Measurements from ENCODE around the gene CCDC195. TPM values are rescaled to one million over a fixed set of nuclear protein-coding genes. Genes with fewer than 3 reads are reported as not detected.

The CCDC195 gene
- total RNA-seq, 6 experiments from 2014 or later = not detected

GRCh38 chr2:224657349-224657748 lies 58.8 kb downstream of the CCDC195 start:
- Mint-ChIP-seq H3K4me3 (no peak overlapping the region), H3K27me3 (ENCODE audit: insufficient read depth) (peaks cover 5% of the 10 kb centered on the region), H3K4me1 (ENCODE audit: low read depth) (peaks cover 8% of the 10 kb centered on the region; the same call in 1 of the 2 replicates), H3K36me3 (ENCODE audit: low read depth) (peaks cover 5% of the 10 kb centered on the region; the same call in 1 of the 2 replicates), H3K27ac (no peak overlapping the region), H3K9me3 (peaks cover 21% of the 10 kb centered on the region)
- no peak for TF ChIP-seq CTCF (IDR thresholded peaks at IDR 0.05)
- DNase-seq = no peak

- no peak overlapping the region for H3K27ac Mint-ChIP-seq
- H3K36me3 Mint-ChIP-seq (ENCODE audit: low read depth) = peaks cover 5% of the 10 kb centered on the region; the same call in 1 of the 2 replicates
- TF ChIP-seq CTCF (IDR thresholded peaks at IDR 0.05) = no peak
- H3K27me3 Mint-ChIP-seq (ENCODE audit: insufficient read depth) = peaks cover 5% of the 10 kb centered on the region
- DNase-seq = no peak
- peaks cover 20% of the 10 kb centered on the region for H3K9me3 Mint-ChIP-seq
- no peak overlapping the region for H3K4me3 Mint-ChIP-seq
- H3K4me1 Mint-ChIP-seq (ENCODE audit: low read depth) = peaks cover 8% of the 10 kb centered on the region; the same call in 1 of the 2 replicates
Measured at GRCh38 chr2:224655006-224655537, 61.1 kb downstream of the CCDC195 start.

Other genes starting within 250 kb of the CCDC195 start
- gene CUL3, start 131.0 kb downstream of the CCDC195 start, total RNA-seq (2021; fragmentation: NEBNext Ultra II Directional; extraction: Animal tissue kit (Norgen Biotek cat#: 25700)) = 10 to 100 TPM; 76.9 to 88.4 (median 83.3) TPM